A549 (cell line): ENCODE results near the gene MEST.
"Not testable (repeated sequence)": the region's sequence is repeated elsewhere in the genome, so short reads cannot be mapped to it uniquely, and the experiment has no call there.

Experiments
- CTCF ChIP-seq: fragments of >200 bp; sonication (Bioruptor Twin); formaldehyde crosslinking; IDR thresholded peaks from 3 replicates; pipeline ENCODE4 v1.5.1; 2016
- ELK1 ChIP-seq: fragments of 150-350 bp; IDR thresholded peaks from 2 replicates; pipeline ENCODE4 v1.6.1; 2014; ENCODE audit warnings: low read depth, mild to moderate bottlenecking, low read length
- EP300 ChIP-seq, 2 experiments: fragments of >200 bp; sonication (Bioruptor Twin); formaldehyde crosslinking; IDR thresholded peaks; 2 replicates in 1 of 2; 3 replicates in 1 of 2; pipeline ENCODE4 v1.6.1; 2016 to 2017
- HOXA7 ChIP-seq: fragments of 250-450 bp; sonication (Bioruptor Pico); IDR thresholded peaks from 2 replicates; pipeline ENCODE4 v1.5.0; 2020; ENCODE audit warnings: mild to moderate bottlenecking, moderate library complexity
- KDM1A ChIP-seq: fragments of 200-600 bp; sonication (generic); IDR thresholded peaks from 2 replicates; pipeline ENCODE4 v1.6.1; 2016; ENCODE audit warnings: low read depth, mild to moderate bottlenecking
- POLR2A ChIP-seq: IDR thresholded peaks from 2 replicates; pipeline ENCODE4 v1.6.1; 2012; ENCODE audit warnings: mild to moderate bottlenecking, low read length
- RFX5 ChIP-seq: fragments of 450-650 bp; IDR thresholded peaks from 2 replicates; pipeline ENCODE4 v1.7.1; 2014; ENCODE audit warnings: antibody characterized with exemption, mild to moderate bottlenecking, moderate library complexity
- TP53 ChIP-seq: fragments of 250-450 bp; sonication (Bioruptor Pico); IDR thresholded peaks from 2 replicates; pipeline ENCODE4 v1.5.0; 2021; ENCODE audit warnings: mild to moderate bottlenecking, moderate library complexity

GRCh38 chr7:130512038-130512437, 20.2 kb downstream of the MEST start:
- not testable (repeated sequence) for TF ChIP-seq RFX5; POLR2A; EP300 (IDR thresholded peaks at IDR 0.05); CTCF; TP53 (CRISPR knock-in tag); KDM1A; HOXA7 (CRISPR knock-in tag); ELK1
